ENCODE measurements around the gene CADM1.

DNA sequence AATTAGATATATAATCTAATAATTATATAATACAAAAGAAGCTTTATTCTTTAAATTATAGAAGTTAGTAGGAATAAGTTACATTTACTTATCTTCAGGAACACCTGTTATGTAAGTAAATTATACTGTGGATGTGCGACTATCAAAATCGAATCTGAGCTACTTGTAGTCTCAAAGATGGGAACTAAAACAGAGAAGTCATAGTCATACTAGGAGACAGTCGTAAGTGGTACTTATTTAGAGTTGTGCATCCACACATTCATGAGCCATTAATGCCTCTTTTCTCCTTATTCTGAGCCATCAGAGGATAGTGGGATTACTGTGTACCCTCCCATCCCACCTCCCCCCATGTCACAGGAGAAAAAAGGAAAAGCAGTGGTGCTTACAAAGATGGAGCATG is 114.4 kb downstream of the CADM1 start:
- TF ChIP-seq, protein P1, sequence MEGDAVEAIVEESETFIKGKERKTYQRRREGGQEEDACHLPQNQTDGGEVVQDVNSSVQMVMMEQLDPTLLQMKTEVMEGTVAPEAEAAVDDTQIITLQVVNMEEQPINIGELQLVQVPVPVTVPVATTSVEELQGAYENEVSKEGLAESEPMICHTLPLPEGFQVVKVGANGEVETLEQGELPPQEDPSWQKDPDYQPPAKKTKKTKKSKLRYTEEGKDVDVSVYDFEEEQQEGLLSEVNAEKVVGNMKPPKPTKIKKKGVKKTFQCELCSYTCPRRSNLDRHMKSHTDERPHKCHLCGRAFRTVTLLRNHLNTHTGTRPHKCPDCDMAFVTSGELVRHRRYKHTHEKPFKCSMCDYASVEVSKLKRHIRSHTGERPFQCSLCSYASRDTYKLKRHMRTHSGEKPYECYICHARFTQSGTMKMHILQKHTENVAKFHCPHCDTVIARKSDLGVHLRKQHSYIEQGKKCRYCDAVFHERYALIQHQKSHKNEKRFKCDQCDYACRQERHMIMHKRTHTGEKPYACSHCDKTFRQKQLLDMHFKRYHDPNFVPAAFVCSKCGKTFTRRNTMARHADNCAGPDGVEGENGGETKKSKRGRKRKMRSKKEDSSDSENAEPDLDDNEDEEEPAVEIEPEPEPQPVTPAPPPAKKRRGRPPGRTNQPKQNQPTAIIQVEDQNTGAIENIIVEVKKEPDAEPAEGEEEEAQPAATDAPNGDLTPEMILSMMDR (IDR thresholded peaks at IDR 0.05), result no peak
- no peak for TF ChIP-seq POLR2AphosphoS5 (IDR thresholded peaks at IDR 0.05)
- TF ChIP-seq EP300 (IDR thresholded peaks at IDR 0.05), result no peak

All from stomach (tissue), 4 donors.